GM12878 (cell line): ENCODE results near the gene POU5F1. TPM values are rescaled to one million over a fixed set of nuclear protein-coding genes. Genes with fewer than 3 reads are reported as not detected.

Experiments used
- CTCF ChIP-seq, 3 experiments: IDR thresholded peaks in 2 of 3; conservative IDR thresholded peaks in 1 of 3; 2 replicates each; pipeline ENCODE4 v1.5.1; 2011; ENCODE audit warnings: low read depth in 3 of 3, low read length in 3 of 3, mild to moderate bottlenecking in 3 of 3, control low read depth in 2 of 3, moderate library complexity in 2 of 3, inconsistent platforms in 1 of 3, mixed read lengths in 1 of 3; ENCODE audit not compliant: control insufficient read depth in 2 of 3, insufficient read depth in 1 of 3; ENCODE audit errors: extremely low read depth in 1 of 3
- EGR1 ChIP-seq, 2 experiments: IDR thresholded peaks; 1 replicate in 1 of 2; 2 replicates in 1 of 2; pipeline ENCODE4 v1.6.1; 2011 to 2012; ENCODE audit warnings: low read depth in 2 of 2, low read length in 2 of 2, borderline replicate concordance in 1 of 2, mild to moderate bottlenecking in 1 of 2, moderate library complexity in 1 of 2
- EZH2 ChIP-seq: IDR thresholded peaks from 2 replicates; pipeline ENCODE4 v1.6.1; 2012; ENCODE audit warnings: low read depth, mild to moderate bottlenecking, control low read depth, inconsistent platforms, low read length, borderline replicate concordance; ENCODE audit not compliant: control insufficient read depth
- HDAC2 ChIP-seq: fragments of 200-600 bp; sonication (generic); IDR thresholded peaks from 2 replicates; pipeline ENCODE4 v1.6.1; 2017
- NBN ChIP-seq: fragments of 450-650 bp; IDR thresholded peaks from 2 replicates; pipeline ENCODE4 v1.6.1; 2016
- NR2C2 ChIP-seq: IDR thresholded peaks from 2 replicates; pipeline ENCODE4 v1.6.1; 2011; ENCODE audit warnings: borderline replicate concordance, low read depth; ENCODE audit not compliant: control insufficient read depth, insufficient read length
- NR2F1 ChIP-seq: fragments of 450-650 bp; conservative IDR thresholded peaks from 2 replicates; pipeline ENCODE4 v1.6.1; 2017; ENCODE audit warnings: mild to moderate bottlenecking
- NRF1 ChIP-seq: conservative IDR thresholded peaks from 2 replicates; pipeline ENCODE4 v1.6.1; 2011; ENCODE audit warnings: mild to moderate bottlenecking, low read depth, low read length, improper control_type of control experiment
- SMC3 ChIP-seq: IDR thresholded peaks from 2 replicates; pipeline ENCODE4 v1.6.1; 2011; ENCODE audit warnings: low read length, improper control_type of control experiment, borderline replicate concordance
- TCF7 ChIP-seq: IDR thresholded peaks from 2 replicates; pipeline ENCODE4 v1.6.1; 2014; ENCODE audit warnings: antibody characterized with exemption, borderline replicate concordance
- WRNIP1 ChIP-seq: IDR thresholded peaks from 2 replicates; pipeline ENCODE4 v1.6.1; 2011; ENCODE audit warnings: low read depth, low read length, improper control_type of control experiment, borderline replicate concordance
- ZNF687 ChIP-seq: fragments of 450-650 bp; IDR thresholded peaks from 2 replicates; pipeline ENCODE4 v1.6.1; 2017; ENCODE audit warnings: mild to moderate bottlenecking, moderate library complexity
- polyA plus RNA-seq, 11 experiments: library from polyadenylated mRNA; depleted of rRNA in 4 of 11; unstranded in 6 of 11; stranded (reverse) in 5 of 11; fragments of >200 nt; fragmentation: Nextera tagmentation in 4 of 11; fragmentation: Illumina TruSeq in 1 of 11; extraction: Ambion mirVana in 4 of 11; extraction: Trizol in 1 of 11; gene quantifications; 1 replicate in 1 of 11; 2 replicates in 10 of 11; pipeline versions ENCODE4 v1.2.1 to v1.2.3, GENCODE V29; 2011 to 2016; ENCODE audit warnings: inconsistent platforms in 2 of 11, missing spikeins in 2 of 11, low read depth in 1 of 11
- total RNA-seq, 4 experiments: library from RNA; depleted of rRNA in 3 of 4; stranded (reverse); fragments of >200 nt in 3 of 4; fragmentation: Illumina TruSeq in 1 of 4; extraction: Trizol in 1 of 4; gene quantifications; 2 replicates each; pipeline versions ENCODE4 v1.2.1 to v1.2.3, GENCODE V29; 2013 to 2021
- TF ChIP-seq, protein P1 (sequence below): fragments of 450-650 bp; IDR thresholded peaks from 2 replicates; pipeline ENCODE4 v1.6.1; 2014; ENCODE audit warnings: mild to moderate bottlenecking
- TF ChIP-seq, protein P2 (sequence below): fragments of 450-650 bp; IDR thresholded peaks from 2 replicates; pipeline ENCODE4 v1.6.1; 2017; ENCODE audit warnings: mild to moderate bottlenecking, moderate library complexity
- TF ChIP-seq, protein P3 (sequence below): fragments of 450-650 bp; IDR thresholded peaks from 2 replicates; pipeline ENCODE4 v1.6.1; 2016; ENCODE audit warnings: mild to moderate bottlenecking

The POU5F1 gene
- total and polyA plus RNA-seq, 10 of the 15 experiments (the other 5 are each of a cell fraction or from before 2014, with no cell fraction given), result 1.4 to 5.5 (median 3.2) TPM

DNA sequence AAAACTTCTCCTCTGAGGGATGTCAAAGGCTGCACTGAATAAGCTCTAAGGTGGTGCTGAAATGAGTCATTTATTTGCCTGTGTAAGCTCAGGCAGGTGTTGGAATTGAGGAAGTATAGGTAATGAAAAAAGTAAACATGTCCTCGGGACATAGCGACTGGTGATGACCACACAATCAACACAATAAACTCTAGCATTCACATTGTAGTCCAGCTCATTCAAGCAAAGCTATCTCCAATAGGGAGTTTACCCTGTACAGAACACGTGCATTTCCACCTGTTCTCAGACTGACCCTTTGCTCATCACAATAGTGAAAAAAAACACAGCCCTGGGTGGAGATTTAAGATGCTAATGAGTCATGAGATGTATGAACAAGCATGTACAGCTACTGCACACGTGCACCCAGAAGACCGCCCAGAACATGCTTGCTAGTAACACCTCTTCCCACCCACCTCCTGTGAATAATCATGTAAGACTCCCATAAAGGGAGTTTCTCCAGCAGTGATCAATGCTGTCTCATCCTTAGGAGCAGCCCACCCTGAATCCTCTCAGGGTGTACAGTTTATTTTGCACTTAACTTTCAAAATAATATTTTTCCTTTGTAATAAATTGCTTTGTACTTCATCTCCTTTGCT is 33.0 kb upstream of the POU5F1 start (continued):
- TF ChIP-seq, protein P1, sequence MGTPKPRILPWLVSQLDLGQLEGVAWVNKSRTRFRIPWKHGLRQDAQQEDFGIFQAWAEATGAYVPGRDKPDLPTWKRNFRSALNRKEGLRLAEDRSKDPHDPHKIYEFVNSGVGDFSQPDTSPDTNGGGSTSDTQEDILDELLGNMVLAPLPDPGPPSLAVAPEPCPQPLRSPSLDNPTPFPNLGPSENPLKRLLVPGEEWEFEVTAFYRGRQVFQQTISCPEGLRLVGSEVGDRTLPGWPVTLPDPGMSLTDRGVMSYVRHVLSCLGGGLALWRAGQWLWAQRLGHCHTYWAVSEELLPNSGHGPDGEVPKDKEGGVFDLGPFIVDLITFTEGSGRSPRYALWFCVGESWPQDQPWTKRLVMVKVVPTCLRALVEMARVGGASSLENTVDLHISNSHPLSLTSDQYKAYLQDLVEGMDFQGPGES, result no peak
- no peak for TF ChIP-seq NR2C2
- TF ChIP-seq, protein P2, sequence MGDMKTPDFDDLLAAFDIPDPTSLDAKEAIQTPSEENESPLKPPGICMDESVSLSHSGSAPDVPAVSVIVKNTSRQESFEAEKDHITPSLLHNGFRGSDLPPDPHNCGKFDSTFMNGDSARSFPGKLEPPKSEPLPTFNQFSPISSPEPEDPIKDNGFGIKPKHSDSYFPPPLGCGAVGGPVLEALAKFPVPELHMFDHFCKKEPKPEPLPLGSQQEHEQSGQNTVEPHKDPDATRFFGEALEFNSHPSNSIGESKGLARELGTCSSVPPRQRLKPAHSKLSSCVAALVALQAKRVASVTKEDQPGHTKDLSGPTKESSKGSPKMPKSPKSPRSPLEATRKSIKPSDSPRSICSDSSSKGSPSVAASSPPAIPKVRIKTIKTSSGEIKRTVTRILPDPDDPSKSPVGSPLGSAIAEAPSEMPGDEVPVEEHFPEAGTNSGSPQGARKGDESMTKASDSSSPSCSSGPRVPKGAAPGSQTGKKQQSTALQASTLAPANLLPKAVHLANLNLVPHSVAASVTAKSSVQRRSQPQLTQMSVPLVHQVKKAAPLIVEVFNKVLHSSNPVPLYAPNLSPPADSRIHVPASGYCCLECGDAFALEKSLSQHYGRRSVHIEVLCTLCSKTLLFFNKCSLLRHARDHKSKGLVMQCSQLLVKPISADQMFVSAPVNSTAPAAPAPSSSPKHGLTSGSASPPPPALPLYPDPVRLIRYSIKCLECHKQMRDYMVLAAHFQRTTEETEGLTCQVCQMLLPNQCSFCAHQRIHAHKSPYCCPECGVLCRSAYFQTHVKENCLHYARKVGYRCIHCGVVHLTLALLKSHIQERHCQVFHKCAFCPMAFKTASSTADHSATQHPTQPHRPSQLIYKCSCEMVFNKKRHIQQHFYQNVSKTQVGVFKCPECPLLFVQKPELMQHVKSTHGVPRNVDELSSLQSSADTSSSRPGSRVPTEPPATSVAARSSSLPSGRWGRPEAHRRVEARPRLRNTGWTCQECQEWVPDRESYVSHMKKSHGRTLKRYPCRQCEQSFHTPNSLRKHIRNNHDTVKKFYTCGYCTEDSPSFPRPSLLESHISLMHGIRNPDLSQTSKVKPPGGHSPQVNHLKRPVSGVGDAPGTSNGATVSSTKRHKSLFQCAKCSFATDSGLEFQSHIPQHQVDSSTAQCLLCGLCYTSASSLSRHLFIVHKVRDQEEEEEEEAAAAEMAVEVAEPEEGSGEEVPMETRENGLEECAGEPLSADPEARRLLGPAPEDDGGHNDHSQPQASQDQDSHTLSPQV, result no peak
- peak; percentile 9; the same call in 1 of the 2 replicates for TF ChIP-seq NBN
- no peak for TF ChIP-seq WRNIP1
- TF ChIP-seq TCF7, result no peak
- no peak for TF ChIP-seq EGR1 (IDR thresholded peaks at IDR 0.05; ENCODE audit: borderline replicate concordance in 1 of 2, low read depth in 2 of 2, low read length in 2 of 2)
- TF ChIP-seq NRF1, result no peak
- peak; percentile 81 for TF ChIP-seq NR2F1
- TF ChIP-seq HDAC2, result no peak
- TF ChIP-seq, protein P3, sequence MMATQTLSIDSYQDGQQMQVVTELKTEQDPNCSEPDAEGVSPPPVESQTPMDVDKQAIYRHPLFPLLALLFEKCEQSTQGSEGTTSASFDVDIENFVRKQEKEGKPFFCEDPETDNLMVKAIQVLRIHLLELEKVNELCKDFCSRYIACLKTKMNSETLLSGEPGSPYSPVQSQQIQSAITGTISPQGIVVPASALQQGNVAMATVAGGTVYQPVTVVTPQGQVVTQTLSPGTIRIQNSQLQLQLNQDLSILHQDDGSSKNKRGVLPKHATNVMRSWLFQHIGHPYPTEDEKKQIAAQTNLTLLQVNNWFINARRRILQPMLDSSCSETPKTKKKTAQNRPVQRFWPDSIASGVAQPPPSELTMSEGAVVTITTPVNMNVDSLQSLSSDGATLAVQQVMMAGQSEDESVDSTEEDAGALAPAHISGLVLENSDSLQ, result no peak
- no peak for TF ChIP-seq EZH2
- TF ChIP-seq CTCF (IDR thresholded peaks at IDR 0.05 in 2 of 3, conservative IDR thresholded peaks at IDR 0.05 in 1 of 3; ENCODE audit: control insufficient read depth in 2 of 3, extremely low read depth in 1 of 3, insufficient read depth in 1 of 3, low read depth in 3 of 3, low read length in 3 of 3), result no peak
- TF ChIP-seq ZNF687, result 0 out of 2 replicates have a peak, but pooled peaks have one; percentile 29
- TF ChIP-seq SMC3, result no peak
